ENCODE measurements around the gene GLUL.

- TF ChIP-seq CTCF (conservative IDR thresholded peaks at IDR 0.05) = no peak; the same call in 1 of the 2 replicates
- no peak for TF ChIP-seq ZFX (IDR thresholded peaks at IDR 0.05)
Measured at GRCh38 chr1:182404781-182405180, 13.2 kb upstream of the GLUL start.
